Thyroid gland (tissue), 4 donors: ENCODE measurements around the gene CAMK1G.

Experiments
- POLR2A ChIP-seq, 2 donors: fragments of 450-650 bp; IDR thresholded peaks; one replicate each; pipeline ENCODE4 v1.6.1; 2017; ENCODE audit warnings: antibody characterized with exemption in 2 of 2, mild to moderate bottlenecking in 2 of 2, moderate library complexity in 1 of 2
- TF ChIP-seq, protein P1 (sequence below), 6 experiments: fragments of 200-600 bp in 3 of 6; fragments of 450-650 bp in 3 of 6; sonication (generic) in 3 of 6; IDR thresholded peaks; one replicate each; pipeline ENCODE4 v1.5.1; 2016 to 2019; ENCODE audit warnings: antibody characterized with exemption in 6 of 6, mild to moderate bottlenecking in 2 of 6, inconsistent platforms in 1 of 6, moderate library complexity in 1 of 6

GRCh38 chr1:209624558-209625549 lies 41.3 kb downstream of the CAMK1G start:
- TF ChIP-seq, protein P1, sequence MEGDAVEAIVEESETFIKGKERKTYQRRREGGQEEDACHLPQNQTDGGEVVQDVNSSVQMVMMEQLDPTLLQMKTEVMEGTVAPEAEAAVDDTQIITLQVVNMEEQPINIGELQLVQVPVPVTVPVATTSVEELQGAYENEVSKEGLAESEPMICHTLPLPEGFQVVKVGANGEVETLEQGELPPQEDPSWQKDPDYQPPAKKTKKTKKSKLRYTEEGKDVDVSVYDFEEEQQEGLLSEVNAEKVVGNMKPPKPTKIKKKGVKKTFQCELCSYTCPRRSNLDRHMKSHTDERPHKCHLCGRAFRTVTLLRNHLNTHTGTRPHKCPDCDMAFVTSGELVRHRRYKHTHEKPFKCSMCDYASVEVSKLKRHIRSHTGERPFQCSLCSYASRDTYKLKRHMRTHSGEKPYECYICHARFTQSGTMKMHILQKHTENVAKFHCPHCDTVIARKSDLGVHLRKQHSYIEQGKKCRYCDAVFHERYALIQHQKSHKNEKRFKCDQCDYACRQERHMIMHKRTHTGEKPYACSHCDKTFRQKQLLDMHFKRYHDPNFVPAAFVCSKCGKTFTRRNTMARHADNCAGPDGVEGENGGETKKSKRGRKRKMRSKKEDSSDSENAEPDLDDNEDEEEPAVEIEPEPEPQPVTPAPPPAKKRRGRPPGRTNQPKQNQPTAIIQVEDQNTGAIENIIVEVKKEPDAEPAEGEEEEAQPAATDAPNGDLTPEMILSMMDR (IDR thresholded peaks at IDR 0.05), result no peak
- no peak for TF ChIP-seq POLR2A (IDR thresholded peaks at IDR 0.05)
